ENCODE measurements around the gene IGSF3.
"Not testable (repeated sequence)": the region's sequence is repeated elsewhere in the genome, so short reads cannot be mapped to it uniquely, and the experiment has no call there.

Gene IGSF3

GRCh38 chr1:116564426-116564825, 103.1 kb downstream of the IGSF3 start:
- no peak for TF ChIP-seq POLR2A (IDR thresholded peaks at IDR 0.05; ENCODE audit: low read depth, low read length)
- TF ChIP-seq TAF1 (IDR thresholded peaks at IDR 0.05; ENCODE audit: borderline replicate concordance, low read depth, low read length), result no peak
- TF ChIP-seq POLR2AphosphoS5 (IDR thresholded peaks at IDR 0.05; ENCODE audit: low read depth, low read length), result peak; percentile 16; the same call in 1 of the 2 replicates
- no peak for DNase-seq (ENCODE audit: insufficient read length)
- FAIRE-seq, result no peak

GRCh38 chr1:116562465-116562864, 105.1 kb downstream of the IGSF3 start:
- not testable (repeated sequence) for DNase-seq (ENCODE audit: insufficient read length); FAIRE-seq

GRCh38 chr1:116561563-116561962, 106.0 kb downstream of the IGSF3 start:
- DNase-seq (ENCODE audit: insufficient read length) (no peak), FAIRE-seq (no peak)
- no peak for TF ChIP-seq POLR2A (IDR thresholded peaks at IDR 0.05; ENCODE audit: low read depth, low read length)
- TF ChIP-seq TAF1 (IDR thresholded peaks at IDR 0.05; ENCODE audit: borderline replicate concordance, low read depth, low read length), result no peak

GRCh38 chr1:116560704-116561490, 106.6 kb downstream of the IGSF3 start:
- FAIRE-seq, result no peak
- no peak; the same call in 1 of the 2 replicates for TF ChIP-seq POLR2AphosphoS5 (IDR thresholded peaks at IDR 0.05; ENCODE audit: low read depth, low read length)
- TF ChIP-seq TAF1 (IDR thresholded peaks at IDR 0.05; ENCODE audit: borderline replicate concordance, low read depth, low read length), result no peak
- TF ChIP-seq POLR2A (IDR thresholded peaks at IDR 0.05; ENCODE audit: low read depth, low read length), result peak; percentile 61

GRCh38 chr1:116559304-116559761, 108.2 kb downstream of the IGSF3 start:
- FAIRE-seq, result peak; percentile 73
- TF ChIP-seq POLR2AphosphoS5 (IDR thresholded peaks at IDR 0.05; ENCODE audit: low read depth, low read length) (peak; percentile 90), POLR2A (IDR thresholded peaks at IDR 0.05; ENCODE audit: low read depth, low read length) (peak; percentile 84), TAF1 (IDR thresholded peaks at IDR 0.05; ENCODE audit: borderline replicate concordance, low read depth, low read length) (peak; percentile 66)
- DNase-seq (ENCODE audit: insufficient read length), result no peak

More at GRCh38 chr1:116560704-116561490, 106.6 kb downstream of the IGSF3 start:
- DNase-seq (ENCODE audit: insufficient read length), result no peak

GRCh38 chr1:116558571-116558970, 109.0 kb downstream of the IGSF3 start:
- TF ChIP-seq POLR2A (IDR thresholded peaks at IDR 0.05; ENCODE audit: low read depth, low read length) (no peak), POLR2AphosphoS5 (IDR thresholded peaks at IDR 0.05; ENCODE audit: low read depth, low read length) (peak; percentile 62)
- FAIRE-seq (no peak), DNase-seq (ENCODE audit: insufficient read length) (no peak)

GRCh38 chr1:116558140-116558549, 109.4 kb downstream of the IGSF3 start:
- FAIRE-seq (peak; percentile 84), DNase-seq (ENCODE audit: insufficient read length) (no peak)
- TF ChIP-seq POLR2A (IDR thresholded peaks at IDR 0.05; ENCODE audit: low read depth, low read length) (no peak), TAF1 (IDR thresholded peaks at IDR 0.05; ENCODE audit: borderline replicate concordance, low read depth, low read length) (no peak), POLR2AphosphoS5 (IDR thresholded peaks at IDR 0.05; ENCODE audit: low read depth, low read length) (peak; percentile 90)

GRCh38 chr1:116557323-116557878, 110.1 kb downstream of the IGSF3 start:
- no peak for DNase-seq (ENCODE audit: insufficient read length)
- TF ChIP-seq POLR2AphosphoS5 (IDR thresholded peaks at IDR 0.05; ENCODE audit: low read depth, low read length) (0 out of 2 replicates have a peak, but pooled peaks have one; percentile 29), TAF1 (IDR thresholded peaks at IDR 0.05; ENCODE audit: borderline replicate concordance, low read depth, low read length) (no peak), POLR2A (IDR thresholded peaks at IDR 0.05; ENCODE audit: low read depth, low read length) (peak; percentile 36; the same call in 1 of the 2 replicates)
- FAIRE-seq, result peak; percentile 62

- DNase-seq (ENCODE audit: insufficient read length) (no peak), FAIRE-seq (peak; percentile 86)
- TF ChIP-seq POLR2AphosphoS5 (IDR thresholded peaks at IDR 0.05; ENCODE audit: low read depth, low read length), result peak; percentile 77; the same call in 1 of the 2 replicates
- TF ChIP-seq POLR2A (IDR thresholded peaks at IDR 0.05; ENCODE audit: low read depth, low read length), result peak; percentile 44; the same call in 1 of the 2 replicates
- no peak for TF ChIP-seq TAF1 (IDR thresholded peaks at IDR 0.05; ENCODE audit: borderline replicate concordance, low read depth, low read length)
Observed at GRCh38 chr1:116556289-116557006, 111.1 kb downstream of the IGSF3 start.

GRCh38 chr1:116554924-116555323, 112.6 kb downstream of the IGSF3 start:
- no peak for TF ChIP-seq POLR2AphosphoS5 (IDR thresholded peaks at IDR 0.05; ENCODE audit: low read depth, low read length)
- TF ChIP-seq TAF1 (IDR thresholded peaks at IDR 0.05; ENCODE audit: borderline replicate concordance, low read depth, low read length), result no peak
- TF ChIP-seq POLR2A (IDR thresholded peaks at IDR 0.05; ENCODE audit: low read depth, low read length), result no peak
- DNase-seq (ENCODE audit: insufficient read length) (no peak), FAIRE-seq (peak; percentile 72)

GRCh38 chr1:116553386-116554115, 114.0 kb downstream of the IGSF3 start:
- DNase-seq (ENCODE audit: insufficient read length), result no peak
- TF ChIP-seq POLR2A (IDR thresholded peaks at IDR 0.05; ENCODE audit: low read depth, low read length), result peak; percentile 29; the same call in 1 of the 2 replicates
- peak; percentile 51 for TF ChIP-seq POLR2AphosphoS5 (IDR thresholded peaks at IDR 0.05; ENCODE audit: low read depth, low read length)
- TF ChIP-seq TAF1 (IDR thresholded peaks at IDR 0.05; ENCODE audit: borderline replicate concordance, low read depth, low read length), result no peak
- FAIRE-seq, result peak; percentile 90
